Astrocyte of the spinal cord (primary cell): ENCODE results near the gene PSMD11.

Source experiments
- DNase-seq: peaks from one replicate; pipeline ENCODE4 v3.0.0; 2011; ENCODE audit warnings: low read depth, low spot score
- H3K4me3 ChIP-seq: 2 replicates; pipeline ENCODE4 v1.5.1; 2011; ENCODE audit warnings: low read depth, mild to moderate bottlenecking, low read length, moderate library complexity
- CTCF ChIP-seq: IDR thresholded peaks from 2 replicates; pipeline ENCODE4 v1.5.1; 2012; ENCODE audit warnings: low read depth, mild to moderate bottlenecking, low read length, inconsistent platforms
- in situ Hi-C: cut with HindIII; loops from 2 replicates; pipeline ENCODE4 v1.10.0; 2017; ENCODE audit warnings: low sequenced_read_pairs

Gene PSMD11

DNA sequence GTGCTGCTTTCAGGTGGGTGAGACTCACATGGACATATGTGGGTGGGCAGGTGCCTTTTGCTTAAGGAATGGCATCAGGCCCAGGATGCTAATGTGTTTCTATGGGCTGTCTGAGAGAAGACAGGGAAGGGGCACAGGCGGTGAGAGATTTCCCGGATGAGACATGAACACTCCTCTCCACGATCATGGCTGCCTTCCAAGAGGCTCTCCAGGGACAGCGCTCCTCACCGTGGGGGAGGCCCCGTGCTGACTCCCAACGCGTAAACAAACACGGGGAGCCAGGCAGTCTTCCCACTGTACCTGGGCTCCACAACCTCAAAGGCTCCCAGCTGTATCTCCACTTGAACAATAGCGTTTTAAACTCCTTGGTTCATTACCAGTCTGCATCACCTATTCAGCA is 85.3 kb downstream of the PSMD11 start:
- DNase-seq = no peak
- H3K4me3 ChIP-seq = no peak overlapping the region
- in situ Hi-C loops = no loop called here
- no peak for TF ChIP-seq CTCF
